ENCODE data around the gene METTL21C. TPM values are rescaled to one million over a fixed set of nuclear protein-coding genes. Genes with fewer than 3 reads are reported as not detected.

Gene METTL21C
- not detected in 2 replicates for total RNA-seq

GRCh38 chr13:102694937-102695336 is at the start of gene METTL21C:
TSS of gene METTL21C (minus strand) at chr13:102695044. CDS start at chr13:102694498, 546 bp downstream.

Other genes starting within 250 kb of the METTL21C start
- 37.5 and 44.8 TPM in 2 replicates for gene TPP2, start 98.1 kb downstream of the METTL21C start, total RNA-seq
- 7.0 and 9.5 TPM in 2 replicates for gene TEX30, start 78.7 kb upstream of the METTL21C start, total RNA-seq
- gene POGLUT2, start 103.9 kb upstream of the METTL21C start, total RNA-seq = 28.9 and 33.3 TPM in 2 replicates
- gene BIVM, start 104.1 kb upstream of the METTL21C start, total RNA-seq = 22.2 and 24.5 TPM in 2 replicates
- 51.3 and 55.5 TPM in 2 replicates for gene ERCC5, start 151.0 kb upstream of the METTL21C start, total RNA-seq

Measured in smooth muscle cell of the pulmonary artery (primary cell).